ENCODE results near the gene MRPL33. TPM values are rescaled to one million over a fixed set of nuclear protein-coding genes. Genes with fewer than 3 reads are reported as not detected.

Gene MRPL33
- polyA plus RNA-seq, 1 of the 3 experiments (the other 2 are of a cell fraction) = 132 TPM

DNA sequence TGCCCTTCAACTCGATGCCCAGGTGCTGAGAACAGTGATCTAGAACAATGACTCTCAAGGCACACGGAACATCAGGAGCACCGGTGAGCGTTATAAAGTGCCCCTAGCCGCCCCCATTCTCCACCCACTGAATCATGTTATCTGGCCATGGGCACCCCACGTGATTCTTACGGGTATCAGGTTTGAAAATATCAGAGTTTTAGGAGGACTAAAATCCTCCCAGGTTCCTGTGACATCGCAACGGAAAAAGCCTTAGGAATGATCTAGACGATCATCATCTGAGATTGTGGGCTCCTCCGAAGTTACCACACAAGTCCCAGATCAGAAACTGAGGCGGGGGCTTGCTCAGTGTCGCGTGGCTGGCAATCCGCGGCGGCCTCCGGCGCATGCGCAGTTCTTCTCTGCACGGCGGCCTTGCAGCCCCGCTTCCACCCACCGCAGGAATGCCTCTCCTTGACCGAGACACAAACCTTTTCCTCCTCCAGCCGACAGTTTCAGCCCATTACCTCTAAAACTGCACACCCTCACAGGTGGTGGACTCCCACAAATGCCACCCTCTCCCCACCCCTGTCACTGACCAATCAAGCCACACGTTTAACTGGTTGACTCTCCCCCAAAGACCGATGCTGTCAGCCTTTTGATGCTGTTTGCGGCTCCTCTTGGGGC lies 5.8 kb upstream of the MRPL33 start:
- H3K9me3 ChIP-seq = no peaks in the 10 kb centered on the region
- no peak overlapping the region for H2AFZ ChIP-seq (ENCODE audit: low read depth)
- H3K79me2 ChIP-seq (ENCODE audit: insufficient read depth) = no peaks in the 10 kb centered on the region
- peaks cover 0 to 3% of the 10 kb centered on the region in 2 experiments; a peak in 1 of 4 replicates for H3K4me1 ChIP-seq (ENCODE audit: control insufficient read depth in 1 of 2, insufficient read depth in 2 of 2, low read depth in 1 of 2, low read length in 1 of 2)
- CTCF ChIA-PET = interaction anchor here (1.4 to 2.3 kb wide), 2 partner anchors 11 to 62 kb away, joined by 4 to 9 read pairs; no protein-coding TSS in a partner anchor
- H3K27ac ChIP-seq (ENCODE audit: low read depth in 2 of 2, low read length in 1 of 2) = no peak overlapping the region
- no peaks in the 10 kb centered on the region for H3K27me3 ChIP-seq (ENCODE audit: insufficient read depth)
- DNase-seq = no peak
- H3K4me3 ChIP-seq (ENCODE audit: low read depth in 2 of 2, low read length in 1 of 2) = no peak overlapping the region
- POLR2A ChIA-PET = no interaction called here
- WGBS (ENCODE audit: low lambda C conversion rate) = 72% methylated on average over 18 of the region's 29 CpGs
- no peaks in the 10 kb centered on the region for H4K20me1 ChIP-seq (ENCODE audit: insufficient read depth)
- TF ChIP-seq SMC3 (IDR thresholded peaks at IDR 0.05; ENCODE audit: low read depth, low read length) (no peak), RAD21 (IDR thresholded peaks at IDR 0.05; ENCODE audit: low read length) (no peak), JUND (IDR thresholded peaks at IDR 0.05) (no peak), TEAD4 (IDR thresholded peaks at IDR 0.05; ENCODE audit: borderline replicate concordance, insufficient read depth) (no peak), RFX5 (IDR thresholded peaks at IDR 0.05; ENCODE audit: low read length) (no peak), MEF2A (IDR thresholded peaks at IDR 0.05; ENCODE audit: borderline replicate concordance, low read depth) (no peak), GABPA (IDR thresholded peaks at IDR 0.05; ENCODE audit: low read depth) (no peak), TAF1 (IDR thresholded peaks at IDR 0.05; ENCODE audit: borderline replicate concordance, low read depth, low read length) (no peak), POLR2AphosphoS5 (IDR thresholded peaks at IDR 0.05; ENCODE audit: low read depth, low read length) (no peak), TCF12 (IDR thresholded peaks at IDR 0.05) (no peak)
- TF ChIP-seq, protein P1, sequence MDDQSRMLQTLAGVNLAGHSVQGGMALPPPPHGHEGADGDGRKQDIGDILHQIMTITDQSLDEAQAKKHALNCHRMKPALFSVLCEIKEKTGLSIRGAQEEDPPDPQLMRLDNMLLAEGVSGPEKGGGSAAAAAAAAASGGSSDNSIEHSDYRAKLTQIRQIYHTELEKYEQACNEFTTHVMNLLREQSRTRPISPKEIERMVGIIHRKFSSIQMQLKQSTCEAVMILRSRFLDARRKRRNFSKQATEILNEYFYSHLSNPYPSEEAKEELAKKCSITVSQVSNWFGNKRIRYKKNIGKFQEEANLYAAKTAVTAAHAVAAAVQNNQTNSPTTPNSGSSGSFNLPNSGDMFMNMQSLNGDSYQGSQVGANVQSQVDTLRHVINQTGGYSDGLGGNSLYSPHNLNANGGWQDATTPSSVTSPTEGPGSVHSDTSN (IDR thresholded peaks at IDR 0.05) = no peak
- TF ChIP-seq, protein P2, sequence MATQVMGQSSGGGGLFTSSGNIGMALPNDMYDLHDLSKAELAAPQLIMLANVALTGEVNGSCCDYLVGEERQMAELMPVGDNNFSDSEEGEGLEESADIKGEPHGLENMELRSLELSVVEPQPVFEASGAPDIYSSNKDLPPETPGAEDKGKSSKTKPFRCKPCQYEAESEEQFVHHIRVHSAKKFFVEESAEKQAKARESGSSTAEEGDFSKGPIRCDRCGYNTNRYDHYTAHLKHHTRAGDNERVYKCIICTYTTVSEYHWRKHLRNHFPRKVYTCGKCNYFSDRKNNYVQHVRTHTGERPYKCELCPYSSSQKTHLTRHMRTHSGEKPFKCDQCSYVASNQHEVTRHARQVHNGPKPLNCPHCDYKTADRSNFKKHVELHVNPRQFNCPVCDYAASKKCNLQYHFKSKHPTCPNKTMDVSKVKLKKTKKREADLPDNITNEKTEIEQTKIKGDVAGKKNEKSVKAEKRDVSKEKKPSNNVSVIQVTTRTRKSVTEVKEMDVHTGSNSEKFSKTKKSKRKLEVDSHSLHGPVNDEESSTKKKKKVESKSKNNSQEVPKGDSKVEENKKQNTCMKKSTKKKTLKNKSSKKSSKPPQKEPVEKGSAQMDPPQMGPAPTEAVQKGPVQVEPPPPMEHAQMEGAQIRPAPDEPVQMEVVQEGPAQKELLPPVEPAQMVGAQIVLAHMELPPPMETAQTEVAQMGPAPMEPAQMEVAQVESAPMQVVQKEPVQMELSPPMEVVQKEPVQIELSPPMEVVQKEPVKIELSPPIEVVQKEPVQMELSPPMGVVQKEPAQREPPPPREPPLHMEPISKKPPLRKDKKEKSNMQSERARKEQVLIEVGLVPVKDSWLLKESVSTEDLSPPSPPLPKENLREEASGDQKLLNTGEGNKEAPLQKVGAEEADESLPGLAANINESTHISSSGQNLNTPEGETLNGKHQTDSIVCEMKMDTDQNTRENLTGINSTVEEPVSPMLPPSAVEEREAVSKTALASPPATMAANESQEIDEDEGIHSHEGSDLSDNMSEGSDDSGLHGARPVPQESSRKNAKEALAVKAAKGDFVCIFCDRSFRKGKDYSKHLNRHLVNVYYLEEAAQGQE (IDR thresholded peaks at IDR 0.05; ENCODE audit: low read depth, low read length) = no peak
- TF ChIP-seq, protein P3, sequence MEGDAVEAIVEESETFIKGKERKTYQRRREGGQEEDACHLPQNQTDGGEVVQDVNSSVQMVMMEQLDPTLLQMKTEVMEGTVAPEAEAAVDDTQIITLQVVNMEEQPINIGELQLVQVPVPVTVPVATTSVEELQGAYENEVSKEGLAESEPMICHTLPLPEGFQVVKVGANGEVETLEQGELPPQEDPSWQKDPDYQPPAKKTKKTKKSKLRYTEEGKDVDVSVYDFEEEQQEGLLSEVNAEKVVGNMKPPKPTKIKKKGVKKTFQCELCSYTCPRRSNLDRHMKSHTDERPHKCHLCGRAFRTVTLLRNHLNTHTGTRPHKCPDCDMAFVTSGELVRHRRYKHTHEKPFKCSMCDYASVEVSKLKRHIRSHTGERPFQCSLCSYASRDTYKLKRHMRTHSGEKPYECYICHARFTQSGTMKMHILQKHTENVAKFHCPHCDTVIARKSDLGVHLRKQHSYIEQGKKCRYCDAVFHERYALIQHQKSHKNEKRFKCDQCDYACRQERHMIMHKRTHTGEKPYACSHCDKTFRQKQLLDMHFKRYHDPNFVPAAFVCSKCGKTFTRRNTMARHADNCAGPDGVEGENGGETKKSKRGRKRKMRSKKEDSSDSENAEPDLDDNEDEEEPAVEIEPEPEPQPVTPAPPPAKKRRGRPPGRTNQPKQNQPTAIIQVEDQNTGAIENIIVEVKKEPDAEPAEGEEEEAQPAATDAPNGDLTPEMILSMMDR (IDR thresholded peaks at IDR 0.05) = no peak
- TF ChIP-seq, protein P4, sequence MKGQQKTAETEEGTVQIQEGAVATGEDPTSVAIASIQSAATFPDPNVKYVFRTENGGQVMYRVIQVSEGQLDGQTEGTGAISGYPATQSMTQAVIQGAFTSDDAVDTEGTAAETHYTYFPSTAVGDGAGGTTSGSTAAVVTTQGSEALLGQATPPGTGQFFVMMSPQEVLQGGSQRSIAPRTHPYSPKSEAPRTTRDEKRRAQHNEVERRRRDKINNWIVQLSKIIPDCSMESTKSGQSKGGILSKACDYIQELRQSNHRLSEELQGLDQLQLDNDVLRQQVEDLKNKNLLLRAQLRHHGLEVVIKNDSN (IDR thresholded peaks at IDR 0.05; ENCODE audit: borderline replicate concordance, low read depth) = no peak
- TF ChIP-seq, protein P5, sequence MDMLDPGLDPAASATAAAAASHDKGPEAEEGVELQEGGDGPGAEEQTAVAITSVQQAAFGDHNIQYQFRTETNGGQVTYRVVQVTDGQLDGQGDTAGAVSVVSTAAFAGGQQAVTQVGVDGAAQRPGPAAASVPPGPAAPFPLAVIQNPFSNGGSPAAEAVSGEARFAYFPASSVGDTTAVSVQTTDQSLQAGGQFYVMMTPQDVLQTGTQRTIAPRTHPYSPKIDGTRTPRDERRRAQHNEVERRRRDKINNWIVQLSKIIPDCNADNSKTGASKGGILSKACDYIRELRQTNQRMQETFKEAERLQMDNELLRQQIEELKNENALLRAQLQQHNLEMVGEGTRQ (IDR thresholded peaks at IDR 0.05; ENCODE audit: borderline replicate concordance, low read depth, low read length) = no peak
- TF ChIP-seq, protein P6, sequence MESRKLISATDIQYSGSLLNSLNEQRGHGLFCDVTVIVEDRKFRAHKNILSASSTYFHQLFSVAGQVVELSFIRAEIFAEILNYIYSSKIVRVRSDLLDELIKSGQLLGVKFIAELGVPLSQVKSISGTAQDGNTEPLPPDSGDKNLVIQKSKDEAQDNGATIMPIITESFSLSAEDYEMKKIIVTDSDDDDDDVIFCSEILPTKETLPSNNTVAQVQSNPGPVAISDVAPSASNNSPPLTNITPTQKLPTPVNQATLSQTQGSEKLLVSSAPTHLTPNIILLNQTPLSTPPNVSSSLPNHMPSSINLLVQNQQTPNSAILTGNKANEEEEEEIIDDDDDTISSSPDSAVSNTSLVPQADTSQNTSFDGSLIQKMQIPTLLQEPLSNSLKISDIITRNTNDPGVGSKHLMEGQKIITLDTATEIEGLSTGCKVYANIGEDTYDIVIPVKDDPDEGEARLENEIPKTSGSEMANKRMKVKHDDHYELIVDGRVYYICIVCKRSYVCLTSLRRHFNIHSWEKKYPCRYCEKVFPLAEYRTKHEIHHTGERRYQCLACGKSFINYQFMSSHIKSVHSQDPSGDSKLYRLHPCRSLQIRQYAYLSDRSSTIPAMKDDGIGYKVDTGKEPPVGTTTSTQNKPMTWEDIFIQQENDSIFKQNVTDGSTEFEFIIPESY (IDR thresholded peaks at IDR 0.05; ENCODE audit: borderline replicate concordance, low read depth) = no peak
- no peak overlapping the region for H3K4me2 ChIP-seq
- H3K9me2 ChIP-seq = no peaks in the 10 kb centered on the region
- peaks cover 10% of the 10 kb centered on the region for H3F3A ChIP-seq (replicated peaks; ENCODE audit: insufficient read depth)
- no peaks in the 10 kb centered on the region for H3K36me3 ChIP-seq (replicated peaks in 1 of 2; ENCODE audit: control insufficient read depth in 1 of 2, insufficient read depth in 2 of 2, low read length in 1 of 2)
- H3K9ac ChIP-seq = no peak overlapping the region

Measured in SK-N-SH (cell line).